BJ (cell line): ENCODE results near the gene EIF3L. TPM values are rescaled to one million over a fixed set of nuclear protein-coding genes. Genes with fewer than 3 reads are reported as not detected.

Experiments
- CTCF ChIA-PET: fragments of 350-600 bp; formaldehyde crosslinking; extraction: SDS; loops from one replicate; lab custom pipeline; 2021; ENCODE audit warnings: antibody characterized with exemption, inconsistent platforms; lab: Yijun Ruan, JAX
- POLR2A ChIA-PET: fragments of 300-600 bp; sonication (Branson Sonifier 250); formaldehyde crosslinking; extraction: SDS; loops from one replicate; lab custom pipeline; 2021; ENCODE audit warnings: antibody characterized with exemption; lab: Charles Lee
- DNase-seq: peaks from one replicate; pipeline ENCODE4 v3.0.0-alpha.2; 2011; ENCODE audit warnings: low read depth
- H3K27me3 ChIP-seq: 2 replicates; pipeline ENCODE4 v1.6.0; 2011; ENCODE audit warnings: low read length; ENCODE audit not compliant: control insufficient read depth, insufficient read depth
- H3K36me3 ChIP-seq: 2 replicates; pipeline ENCODE4 v1.5.1; 2011; ENCODE audit warnings: low read length; ENCODE audit not compliant: control insufficient read depth, insufficient read depth
- H3K4me3 ChIP-seq: 2 replicates; pipeline ENCODE4 v1.5.1; 2011; ENCODE audit warnings: low read depth, mild to moderate bottlenecking, control low read depth, low read length
- CTCF ChIP-seq: IDR thresholded peaks from 2 replicates; pipeline ENCODE4 v1.5.1; 2011; ENCODE audit warnings: low read depth, mild to moderate bottlenecking, control low read depth, inconsistent platforms, low read length, moderate library complexity; ENCODE audit not compliant: insufficient read depth
- polyA plus RNA-seq: library from polyadenylated mRNA; depleted of rRNA; stranded (reverse); fragments of >200 nt; gene quantifications from 2 replicates; pipeline ENCODE4 v1.2.3, GENCODE V29; 2011

EIF3L gene
- polyA plus RNA-seq, 1 experiment, result 705 TPM

DNA sequence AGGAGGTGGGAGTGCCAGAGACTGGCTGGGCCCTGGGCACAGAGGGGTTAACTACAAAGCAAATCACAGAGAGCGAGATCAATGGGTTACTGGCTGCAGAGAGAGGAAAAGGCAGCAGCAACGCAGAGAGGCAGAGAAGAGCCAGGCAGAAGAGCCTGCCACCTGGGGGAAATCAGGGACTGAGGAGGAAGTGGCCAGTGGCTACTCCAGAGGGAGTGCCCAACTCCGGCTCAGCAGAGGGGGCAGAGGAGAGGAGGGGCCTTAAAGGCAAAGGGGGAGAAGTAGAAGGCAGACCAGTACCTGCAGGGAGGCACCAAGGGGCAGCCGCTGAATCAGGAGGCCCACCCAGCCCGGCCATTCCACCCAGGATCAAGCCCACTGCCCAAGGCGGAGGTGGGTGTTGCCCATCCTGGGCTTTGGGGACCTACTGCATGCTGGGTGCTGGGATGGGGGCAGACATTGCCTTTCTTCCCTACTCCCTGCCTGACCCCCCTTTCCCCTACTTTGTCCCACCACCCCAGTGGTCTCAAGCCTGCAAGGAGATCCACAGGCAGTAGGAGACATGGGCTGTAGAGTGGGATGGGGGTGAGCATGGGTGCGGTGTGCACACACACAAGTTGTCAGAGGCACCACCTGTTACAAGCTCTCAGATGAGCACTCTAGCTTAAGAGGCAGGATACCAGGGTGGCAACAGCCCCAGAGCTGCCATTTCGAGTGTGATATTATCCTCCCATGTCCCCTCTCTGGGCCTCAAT lies 27.0 kb upstream of the EIF3L start:
- ChIA-PET CTCF (interaction anchor here (0.6 to 1.4 kb wide), 4 partner anchors 57 to 220 kb away, joined by 3 to 5 read pairs (median 3); no protein-coding TSS in a partner anchor), POLR2A (interaction anchor here (0.6 kb wide), 1 partner anchor 261 kb away, joined by 3 read pairs; no protein-coding TSS in a partner anchor)
- Histone ChIP-seq H3K27me3 (peaks cover 2% of the 10 kb centered on the region; the same call in 1 of the 2 replicates), H3K36me3 (no peaks in the 10 kb centered on the region; the same call in 1 of the 2 replicates), H3K4me3 (no peak overlapping the region)
- DNase-seq, result no peak
- no peak for TF ChIP-seq CTCF

GRCh38 chr22:37823134-37823985 lies 25.9 kb upstream of the EIF3L start, which contains the start of gene GALR3:
Gene GALR3, plus strand, starts transcription at chr22:37823382. Its CDS starts 25 bp downstream, at chr22:37823407.
- H3K36me3 ChIP-seq, result no peaks in the 10 kb centered on the region; the same call in 1 of the 2 replicates
- CTCF ChIA-PET, result interaction anchor here (1.0 to 1.4 kb wide), 2 partner anchors 110 to 180 kb away, joined by 3 to 5 read pairs; no protein-coding TSS in a partner anchor
- POLR2A ChIA-PET, result interaction anchor here (0.6 kb wide), 1 partner anchor 262 kb away, joined by 3 read pairs; no protein-coding TSS in a partner anchor
- DNase-seq, result no peak
- TF ChIP-seq CTCF, result no peak
- peaks cover 2% of the 10 kb centered on the region; the same call in 1 of the 2 replicates for H3K27me3 ChIP-seq
- no peak within 1 kb of the TSS for H3K4me3 ChIP-seq

GRCh38 chr22:37824674-37825641 lies 24.3 kb upstream of the EIF3L start:
- Histone ChIP-seq H3K4me3 (peak overlapping the region; percentile 27), H3K27me3 (peaks cover 2% of the 10 kb centered on the region; the same call in 1 of the 2 replicates), H3K36me3 (peaks cover 1% of the 10 kb centered on the region)
- POLR2A ChIA-PET, result no interaction called here
- CTCF ChIA-PET, result interaction anchor here (1.0 to 1.2 kb wide), 2 partner anchors 9 to 13 kb away, joined by 3 read pairs; no protein-coding TSS in a partner anchor
- no peak for DNase-seq
- no peak for TF ChIP-seq CTCF

DNA sequence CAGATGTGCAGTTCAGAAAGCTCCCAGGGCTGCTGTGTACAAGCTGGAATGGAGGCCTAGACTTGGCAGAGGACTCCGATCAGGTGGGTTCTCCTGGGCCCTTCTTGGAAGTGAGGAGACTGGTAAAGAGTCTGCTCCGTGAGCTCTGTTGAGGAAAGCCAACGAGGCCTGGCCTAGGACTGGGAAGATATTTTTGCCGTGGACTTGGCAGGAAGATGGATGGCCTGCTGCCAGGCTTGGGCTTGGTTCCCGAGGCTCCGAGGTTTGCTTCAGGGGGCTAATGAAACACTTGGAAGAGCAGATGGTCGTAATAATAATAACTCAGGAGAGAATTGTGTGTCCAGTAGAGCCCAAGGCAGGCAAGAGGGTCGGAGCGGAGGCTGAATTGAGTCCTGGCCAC lies 22.2 kb upstream of the EIF3L start:
- DNase-seq, result no peak
- H3K4me3 ChIP-seq, result no peak overlapping the region
- peaks cover 14% of the 10 kb centered on the region for H3K36me3 ChIP-seq
- CTCF ChIA-PET, result interaction anchor here (0.8 to 5.1 kb wide), 5 partner anchors 9 to 139 kb away, joined by 3 to 35 read pairs (median 3); no protein-coding TSS in a partner anchor
- no peak for TF ChIP-seq CTCF
- POLR2A ChIA-PET, result no interaction called here
- no peaks in the 10 kb centered on the region for H3K27me3 ChIP-seq
